ENCODE data around the gene PCNP. TPM values are rescaled to one million over a fixed set of nuclear protein-coding genes. Genes with fewer than 3 reads are reported as not detected.
"Not testable (repeated sequence)": the region's sequence is repeated elsewhere in the genome, so short reads cannot be mapped to it uniquely, and the experiment has no call there.

PCNP gene
- total RNA-seq, 1 donor: 137 TPM

GRCh38 chr3:101532783-101533602 lies 41.0 kb upstream of the PCNP start:
- no peak for TF ChIP-seq CTCF (IDR thresholded peaks at IDR 0.05; ENCODE audit: insufficient read depth, low read length)
- H3K4me3 ChIP-seq (ENCODE audit: low read depth, low read length): no peak overlapping the region
- DNase-seq (ENCODE audit: low read depth): no peak

- TF ChIP-seq CTCF (IDR thresholded peaks at IDR 0.05; ENCODE audit: insufficient read depth, low read length): no peak
- DNase-seq (ENCODE audit: low read depth): peak; percentile 75
Measured at GRCh38 chr3:101533603-101533968, 40.4 kb upstream of the PCNP start.

GRCh38 chr3:101535221-101535620 lies 38.8 kb upstream of the PCNP start:
- TF ChIP-seq CTCF (IDR thresholded peaks at IDR 0.05; ENCODE audit: insufficient read depth, low read length): no peak
- H3K4me3 ChIP-seq (ENCODE audit: low read depth, low read length): no peak overlapping the region
- no peak for DNase-seq (ENCODE audit: low read depth)

More at GRCh38 chr3:101533603-101533968, 40.4 kb upstream of the PCNP start:
- H3K4me3 ChIP-seq (ENCODE audit: low read depth, low read length): no peak overlapping the region

- no peak for TF ChIP-seq CTCF (IDR thresholded peaks at IDR 0.05; ENCODE audit: insufficient read depth, low read length)
- no peak overlapping the region for H3K4me3 ChIP-seq (ENCODE audit: low read depth, low read length)
- no peak for DNase-seq (ENCODE audit: low read depth)
Measured at GRCh38 chr3:101536266-101536665, 37.7 kb upstream of the PCNP start.

- DNase-seq (ENCODE audit: low read depth): not testable (repeated sequence)
Measured at GRCh38 chr3:101536955-101537354, 37.0 kb upstream of the PCNP start.

GRCh38 chr3:101542957-101543356 lies 31.0 kb upstream of the PCNP start:
- DNase-seq (ENCODE audit: low read depth): no peak
- no peak overlapping the region for H3K4me3 ChIP-seq (ENCODE audit: low read depth, low read length)
- TF ChIP-seq CTCF (IDR thresholded peaks at IDR 0.05; ENCODE audit: insufficient read depth, low read length): no peak

More at GRCh38 chr3:101536955-101537354, 37.0 kb upstream of the PCNP start:
- not testable (repeated sequence) for H3K4me3 ChIP-seq (ENCODE audit: low read depth, low read length)

GRCh38 chr3:101544161-101544850 lies 29.7 kb upstream of the PCNP start:
- no peak for DNase-seq (ENCODE audit: low read depth)
- H3K4me3 ChIP-seq (ENCODE audit: low read depth, low read length): no peak overlapping the region
- TF ChIP-seq CTCF (IDR thresholded peaks at IDR 0.05; ENCODE audit: insufficient read depth, low read length): peak; percentile 20

All from fibroblast of the aortic adventitia (primary cell).